Measurements from ENCODE around the gene USP24.

Gene USP24

DNA sequence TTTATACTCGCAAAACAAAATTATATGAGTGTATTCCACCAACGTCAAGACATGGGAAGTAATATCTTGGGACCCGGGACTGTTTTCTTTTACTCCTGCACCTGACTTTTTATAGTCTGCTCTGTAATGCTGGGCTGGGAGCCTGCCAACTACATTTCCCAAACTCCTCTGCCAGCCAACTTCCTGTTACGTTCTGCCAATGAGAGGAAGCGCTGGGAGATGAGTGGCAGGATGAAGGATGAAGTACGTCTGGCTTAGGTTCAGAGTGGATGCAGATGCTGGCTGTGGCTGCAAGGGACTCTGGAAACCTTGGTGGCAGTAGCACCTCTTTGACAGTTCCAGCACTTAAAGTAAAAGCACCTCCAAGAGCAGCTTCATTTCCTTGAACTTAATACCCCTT, 59.6 kb downstream of the USP24 start:
- no peak for DNase-seq

DNA sequence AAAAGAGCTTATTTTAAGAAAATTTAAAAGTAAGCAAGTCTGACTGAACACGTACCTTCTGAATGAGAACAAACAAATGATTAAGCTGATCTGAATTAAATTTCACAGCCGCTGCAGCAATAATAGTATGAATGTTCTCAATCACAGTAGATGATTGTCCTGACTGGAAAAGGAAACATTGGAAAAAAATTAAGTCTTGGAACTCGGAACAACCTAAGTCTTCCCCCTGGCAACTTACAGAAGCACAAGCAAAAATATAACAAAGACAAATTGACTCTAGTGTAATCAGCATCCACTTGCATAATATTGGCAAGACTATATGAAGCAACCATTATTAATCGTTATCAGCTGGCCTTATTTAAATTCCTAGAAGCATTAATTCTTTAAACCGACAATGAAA, 60.5 kb downstream of the USP24 start:
- DNase-seq, result no peak

DNA sequence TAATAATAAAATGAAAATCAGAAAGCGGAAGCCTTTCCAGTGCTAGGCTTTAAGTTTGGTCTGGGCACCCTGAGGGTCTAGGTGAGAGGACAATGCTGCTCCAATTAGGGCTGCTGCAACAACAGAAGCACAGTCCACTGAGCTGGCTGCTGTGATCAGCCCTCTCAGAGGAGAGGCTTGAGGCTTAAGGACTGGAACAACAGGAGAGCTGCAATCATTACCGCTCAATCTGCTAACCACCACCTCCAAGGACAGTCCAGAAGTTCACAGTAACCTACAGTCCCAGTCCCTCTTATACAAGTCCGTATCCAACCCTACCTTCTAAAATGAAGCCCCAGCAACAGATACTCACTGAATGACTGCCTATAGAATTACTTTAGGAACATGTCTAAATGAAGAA, 62.1 kb downstream of the USP24 start:
- DNase-seq, result no peak

DNA sequence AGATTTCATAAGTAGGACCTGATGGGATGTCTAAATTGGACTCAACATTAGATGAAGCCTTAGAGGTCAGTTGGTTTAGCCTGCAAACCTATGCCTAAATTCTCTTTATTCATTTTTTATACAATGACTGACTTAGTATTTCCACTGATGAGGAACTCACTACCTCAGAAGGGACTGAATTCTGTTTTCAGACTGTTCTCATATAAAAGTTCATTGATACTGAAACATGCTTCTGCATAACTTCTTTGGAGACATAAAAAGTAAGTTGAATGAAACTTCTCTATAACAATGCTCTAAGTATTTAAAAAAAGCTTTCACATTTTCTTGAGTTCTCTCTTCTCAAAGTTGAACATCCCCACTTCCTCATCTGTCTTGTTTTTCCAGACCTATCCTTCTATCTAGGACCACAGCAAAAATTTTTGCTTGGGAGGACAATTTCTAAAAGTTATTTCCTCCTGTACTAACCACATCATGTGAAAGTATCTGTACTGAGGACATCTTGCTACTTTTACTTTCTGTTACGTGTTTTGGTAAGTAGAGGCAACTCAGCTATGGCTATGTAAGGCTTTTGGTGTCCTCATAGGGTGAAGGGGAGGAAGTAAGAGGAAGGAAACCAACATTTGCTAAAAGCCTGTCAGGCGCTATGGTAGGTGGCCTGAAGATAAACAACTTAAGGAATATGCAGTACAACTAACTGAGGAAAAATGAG, 64.1 kb downstream of the USP24 start:
- no peak for DNase-seq

DNA sequence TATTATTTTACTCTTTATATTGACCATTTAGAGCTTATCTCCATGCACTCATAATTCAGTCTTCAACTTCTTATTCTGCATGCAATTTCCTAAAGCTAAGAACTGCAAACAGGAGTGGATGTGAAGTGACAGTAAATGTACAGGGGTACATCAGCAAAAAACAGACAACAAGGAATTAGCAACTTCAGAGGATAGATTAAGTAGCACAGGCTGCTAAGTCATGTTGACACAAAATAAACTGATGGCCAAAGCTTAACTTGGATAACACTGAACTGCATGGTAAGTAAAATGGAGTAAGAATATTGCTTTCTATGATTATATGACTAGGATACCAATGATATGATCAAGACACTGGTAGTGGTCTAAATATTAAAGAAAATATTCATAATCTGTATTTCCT, 66.5 kb downstream of the USP24 start:
- no peak for DNase-seq

DNA sequence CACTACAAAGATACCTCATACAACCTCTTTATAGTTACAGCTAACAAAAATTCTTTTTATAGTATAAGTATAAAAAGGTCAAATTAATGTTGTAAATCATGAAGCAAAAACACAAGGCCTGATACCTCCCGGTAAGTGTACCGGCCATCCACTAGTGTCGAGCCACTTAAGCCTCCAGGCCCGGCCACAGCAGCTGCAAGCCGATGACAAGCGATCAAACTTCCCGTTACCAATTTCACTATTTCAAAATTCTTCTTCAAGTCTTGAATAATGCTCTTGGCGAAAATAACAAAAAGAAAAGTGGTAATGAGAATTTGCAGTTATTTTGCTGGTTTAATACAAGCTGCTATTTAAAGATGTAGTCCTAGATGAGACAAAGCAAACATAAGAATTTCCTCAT, 67.6 kb downstream of the USP24 start:
- no peak for DNase-seq

DNA sequence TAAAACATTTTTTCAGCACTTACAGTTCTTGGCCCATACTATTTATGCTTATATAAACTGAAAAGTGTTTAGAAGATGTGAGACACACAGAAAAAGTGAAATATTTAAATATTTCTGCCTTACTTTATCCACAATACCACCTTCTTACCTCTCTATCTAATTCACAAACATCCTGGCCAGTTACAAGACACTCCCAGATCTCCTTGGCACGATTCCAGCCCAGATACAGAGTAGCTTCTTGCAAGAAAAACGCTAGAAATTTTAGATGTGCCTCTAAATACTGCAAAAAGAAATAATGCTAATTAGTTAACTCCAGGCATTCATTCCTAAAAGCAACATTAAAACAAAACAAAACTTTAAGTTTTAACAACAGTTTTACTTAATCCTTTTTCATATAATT, 68.4 kb downstream of the USP24 start:
- no peak for DNase-seq

DNA sequence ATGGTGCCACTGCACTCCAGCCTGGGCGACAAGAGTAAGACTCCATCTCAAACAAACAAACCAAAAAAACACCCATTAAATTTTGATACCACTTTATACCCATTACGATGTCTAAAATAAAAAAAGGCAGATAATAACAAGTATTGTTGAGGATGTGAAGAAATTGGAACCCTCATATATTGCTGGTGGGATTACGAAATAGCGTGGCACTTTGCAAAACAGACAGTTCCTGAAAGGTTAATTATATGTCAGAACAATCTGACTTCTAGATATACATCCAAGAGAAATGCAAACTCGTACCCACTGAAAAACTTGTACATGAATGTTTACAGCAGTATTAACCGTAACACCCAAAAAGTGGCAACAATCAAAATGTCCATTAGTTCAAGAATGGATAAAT, 70.3 kb downstream of the USP24 start:
- DNase-seq, result no peak

DNA sequence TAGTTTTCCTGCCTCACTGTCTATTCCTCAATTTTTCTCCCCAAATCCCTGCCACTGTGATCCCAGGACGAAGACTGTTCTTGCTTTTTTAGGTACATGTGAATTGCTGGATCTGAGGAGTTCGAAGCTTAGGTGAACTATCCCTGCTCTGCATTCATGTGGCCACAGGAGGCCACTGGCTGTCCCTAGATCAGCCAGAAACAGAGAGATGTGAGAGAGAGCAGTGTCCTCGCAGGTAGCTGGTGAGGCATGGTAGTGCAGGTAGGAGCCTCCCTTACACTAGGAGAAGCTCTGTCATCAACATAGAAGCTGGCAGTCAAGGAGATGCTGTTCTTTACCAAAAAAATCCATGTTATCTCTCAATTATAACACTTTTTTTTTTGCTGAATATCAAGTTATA, 71.5 kb downstream of the USP24 start:
- no peak for DNase-seq

DNA sequence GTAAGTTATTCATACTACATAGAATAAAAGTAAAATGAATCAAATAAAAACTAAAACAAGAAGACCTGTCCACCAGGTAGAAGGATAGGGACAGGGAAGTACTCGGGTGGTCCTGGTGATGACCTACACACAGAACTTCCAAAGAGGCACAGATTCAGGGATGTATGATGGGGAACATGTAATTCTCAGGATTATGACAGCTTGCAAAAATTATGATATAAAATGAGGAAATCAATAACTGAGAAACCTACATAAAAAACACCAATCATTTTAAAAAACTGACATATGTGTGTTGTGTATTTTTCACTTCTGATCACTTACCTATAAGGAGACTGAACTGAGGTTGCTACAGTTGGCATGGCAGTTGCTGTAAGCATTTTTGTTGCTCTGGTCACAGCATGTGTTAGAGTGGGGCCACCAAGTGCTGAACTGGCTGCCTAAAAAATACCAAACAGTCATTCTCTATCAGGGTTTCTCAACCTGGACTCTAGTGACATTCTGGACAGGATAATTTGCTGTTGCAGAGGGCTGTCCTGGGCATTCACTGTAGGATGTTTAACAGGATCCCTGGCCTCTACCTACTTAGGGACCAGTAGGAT, 73.8 kb downstream of the USP24 start:
- DNase-seq, result no peak

DNA sequence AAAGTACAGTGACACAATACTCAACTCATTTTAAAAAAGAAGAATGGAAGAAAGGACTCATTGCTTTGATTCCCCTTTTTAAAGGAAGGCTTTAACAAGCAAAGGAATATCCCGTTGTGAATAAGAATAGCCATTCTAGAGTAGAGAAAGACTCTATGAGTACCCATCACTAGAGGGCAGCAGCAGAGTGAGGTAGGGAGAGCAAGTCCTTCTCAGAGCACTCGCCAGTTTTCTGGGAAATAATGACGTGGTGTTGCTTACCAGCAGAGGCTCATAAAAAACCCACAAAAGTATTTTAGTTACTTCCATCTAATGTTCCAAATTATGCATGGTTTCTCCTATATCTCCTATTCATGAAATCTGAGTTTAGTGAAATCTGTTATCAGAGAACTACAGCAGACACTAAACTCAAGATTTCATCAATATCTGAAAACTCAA, 74.6 kb downstream of the USP24 start:
- peak; percentile 46 for DNase-seq

DNA sequence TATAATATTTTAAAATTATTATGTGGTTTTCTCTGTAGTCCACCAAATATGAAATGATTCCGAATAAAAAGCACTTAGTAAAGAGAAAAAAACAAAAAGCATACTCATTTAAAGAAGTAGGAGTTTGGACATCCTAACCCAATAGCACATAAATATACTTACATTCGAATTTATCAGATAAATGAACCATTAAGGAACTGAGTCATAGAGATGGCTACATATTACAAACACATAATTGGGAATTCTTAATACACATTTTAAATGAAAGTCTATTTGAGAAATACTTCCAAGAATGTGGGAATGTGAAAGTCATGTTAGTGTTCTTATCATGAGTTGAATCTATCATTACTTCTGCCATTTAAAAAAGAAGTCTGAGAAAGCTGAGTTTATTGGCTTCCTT, 75.0 kb downstream of the USP24 start:
- no peak for DNase-seq

DNA sequence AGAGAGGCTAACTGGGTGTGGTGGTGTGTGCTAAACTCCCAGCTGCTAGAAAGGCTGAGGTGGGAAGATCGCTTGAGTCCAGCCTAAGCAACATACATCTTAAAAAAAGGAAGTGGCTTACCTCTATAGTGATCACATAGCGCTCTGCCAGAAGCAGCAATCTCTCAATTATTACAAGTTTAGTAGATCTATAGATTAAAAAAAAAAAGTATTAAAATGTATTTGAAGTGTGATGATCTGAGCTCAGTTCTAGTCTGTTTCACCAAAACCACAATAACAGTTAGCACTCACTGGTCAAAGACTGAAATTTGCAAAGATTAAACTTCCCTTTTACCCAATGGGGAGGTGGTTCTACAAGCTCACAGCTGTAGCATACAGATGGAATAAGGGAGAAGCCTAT, 76.3 kb downstream of the USP24 start:
- DNase-seq, result no peak

DNA sequence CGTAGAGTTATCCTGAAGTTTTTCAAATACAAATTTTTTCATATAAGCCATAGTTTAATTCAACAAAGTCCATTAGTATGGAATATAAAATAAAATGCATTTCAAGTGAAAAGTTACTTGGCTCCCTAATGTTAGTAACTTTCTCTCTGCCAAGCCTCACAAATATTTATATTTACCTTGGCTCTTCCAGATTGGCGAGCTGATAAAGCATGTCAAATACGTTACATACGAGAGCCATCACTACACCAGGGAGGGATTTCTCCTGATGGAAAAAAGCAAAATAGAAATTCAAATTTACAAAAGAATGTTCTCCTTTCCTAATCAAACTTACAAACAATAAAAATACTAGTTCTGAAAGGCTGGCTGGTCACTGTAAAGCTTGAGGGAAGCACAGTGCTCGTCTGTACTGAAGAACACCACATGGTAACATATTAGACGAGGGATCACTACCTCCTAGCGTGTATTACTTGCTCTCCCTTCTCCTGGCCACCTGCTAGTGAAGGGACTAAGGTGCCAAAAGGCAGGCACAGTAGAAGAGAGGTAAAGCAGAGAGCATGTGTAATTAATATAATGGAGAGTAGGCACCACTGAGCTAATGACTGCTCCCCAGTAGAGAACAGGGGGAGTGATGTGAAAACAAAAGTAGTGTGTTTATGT, 80.9 kb downstream of the USP24 start:
- DNase-seq, result no peak

DNA sequence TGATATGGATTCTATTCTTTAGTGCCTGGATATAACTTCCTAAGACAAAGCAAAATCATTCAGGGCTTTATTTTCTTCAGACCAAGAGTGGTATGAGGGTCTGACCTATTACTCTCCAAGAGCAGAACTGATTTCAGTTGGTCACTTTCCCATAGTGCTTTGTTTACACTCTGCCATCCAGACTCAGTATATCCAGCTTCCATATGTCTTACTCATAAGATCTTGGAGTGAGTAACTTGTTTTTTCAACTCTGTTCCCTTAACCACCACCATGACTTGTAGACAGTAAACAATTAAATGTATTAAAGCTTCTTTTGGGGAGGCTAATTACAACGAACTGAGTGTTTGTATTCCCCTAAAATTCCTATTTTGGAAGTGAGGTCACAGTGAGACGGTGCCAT, 83.4 kb downstream of the USP24 start:
- DNase-seq, result no peak

DNA sequence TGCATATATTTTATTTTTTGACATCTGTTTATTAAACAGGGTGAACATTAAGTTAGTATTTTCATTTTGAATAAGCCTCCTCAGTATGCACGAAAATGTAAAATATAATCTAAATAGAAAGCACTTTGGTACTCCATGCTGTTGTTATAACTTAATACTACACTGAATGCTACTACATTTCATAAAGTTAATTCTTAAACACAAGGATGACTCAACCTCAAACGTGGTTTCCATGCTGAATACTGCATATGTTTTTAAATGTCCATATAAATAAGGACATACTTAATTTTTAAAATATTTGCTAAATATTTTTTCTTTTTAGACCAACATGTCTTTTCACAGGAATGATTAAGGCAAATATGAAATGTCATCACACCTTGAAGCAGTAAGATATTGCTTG, 83.9 kb downstream of the USP24 start:
- no peak for DNase-seq

DNA sequence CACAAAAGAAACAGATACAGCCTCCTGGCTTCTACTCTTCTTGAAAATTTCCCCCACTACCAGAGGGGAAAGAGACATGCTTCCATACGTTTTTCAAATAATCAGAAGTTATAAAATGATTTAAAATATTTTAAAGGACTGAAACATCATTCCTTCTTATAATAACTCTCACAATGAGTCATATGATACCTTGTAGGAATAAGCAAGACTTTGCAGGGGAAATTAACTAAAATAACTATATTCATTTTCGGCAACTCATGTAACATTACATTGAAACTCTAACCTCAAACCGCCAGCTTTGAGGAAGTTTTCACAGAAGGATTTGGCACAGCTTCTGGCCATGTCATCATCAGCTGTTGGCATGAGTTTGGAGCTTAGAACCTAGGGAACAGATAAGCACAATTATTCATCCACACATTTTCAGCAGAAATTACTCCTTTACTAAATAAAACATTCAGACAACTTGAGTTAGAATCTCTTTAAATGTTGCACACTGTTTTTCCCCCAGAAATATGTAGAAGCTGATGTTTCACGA, 85.9 kb downstream of the USP24 start:
- DNase-seq, result no peak

DNA sequence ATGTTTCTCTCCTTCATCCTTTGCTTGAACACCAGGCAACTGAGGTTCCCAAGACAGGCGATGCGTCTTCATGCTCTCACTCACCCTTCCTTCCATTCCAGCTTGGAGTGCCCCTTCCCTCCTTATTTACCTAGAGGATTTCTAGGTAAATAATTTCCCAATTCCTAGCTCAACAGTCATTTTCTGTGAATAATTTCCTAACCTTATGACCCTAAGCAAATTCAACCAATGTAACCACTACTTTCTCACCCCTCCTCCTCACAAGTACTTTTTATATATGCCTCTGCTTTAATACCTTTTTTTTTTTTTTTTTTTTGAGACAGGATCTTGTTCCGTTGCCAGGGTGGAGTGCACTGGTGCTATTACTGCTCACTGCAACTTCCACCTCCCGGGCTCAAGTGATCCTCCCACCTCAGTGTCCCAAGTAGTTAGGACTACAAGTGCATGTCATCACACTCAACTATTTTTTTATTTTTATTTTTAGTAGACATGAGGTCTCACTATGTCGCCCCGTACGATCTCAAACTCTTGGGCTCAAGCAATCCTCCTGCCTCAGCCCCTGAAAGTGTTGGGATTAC, 86.7 kb downstream of the USP24 start:
- DNase-seq, result no peak

DNA sequence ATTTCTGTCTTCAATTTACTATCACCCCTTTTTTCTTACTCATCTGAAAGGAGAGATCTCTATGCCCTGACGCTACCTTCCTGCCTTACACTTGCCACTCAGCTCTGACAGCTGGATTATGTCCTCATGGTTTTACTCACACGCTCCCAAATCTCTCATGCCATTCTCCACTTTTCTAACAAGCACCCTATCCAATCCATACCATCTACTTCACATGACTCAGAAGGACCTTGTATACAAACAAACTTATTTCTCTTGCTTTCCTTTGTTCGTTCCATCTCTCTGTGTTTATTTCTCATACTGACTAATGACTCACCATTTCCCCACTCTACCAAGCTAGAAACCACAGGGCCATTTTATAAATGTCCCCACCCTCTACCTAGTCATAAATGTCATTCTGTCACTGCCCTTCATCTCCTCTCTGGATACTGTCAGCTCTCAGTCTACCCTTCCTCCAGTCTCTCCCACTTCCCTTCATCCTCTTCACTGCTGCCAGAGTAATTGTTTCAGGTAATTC, 87.3 kb downstream of the USP24 start:
- no peak for DNase-seq

DNA sequence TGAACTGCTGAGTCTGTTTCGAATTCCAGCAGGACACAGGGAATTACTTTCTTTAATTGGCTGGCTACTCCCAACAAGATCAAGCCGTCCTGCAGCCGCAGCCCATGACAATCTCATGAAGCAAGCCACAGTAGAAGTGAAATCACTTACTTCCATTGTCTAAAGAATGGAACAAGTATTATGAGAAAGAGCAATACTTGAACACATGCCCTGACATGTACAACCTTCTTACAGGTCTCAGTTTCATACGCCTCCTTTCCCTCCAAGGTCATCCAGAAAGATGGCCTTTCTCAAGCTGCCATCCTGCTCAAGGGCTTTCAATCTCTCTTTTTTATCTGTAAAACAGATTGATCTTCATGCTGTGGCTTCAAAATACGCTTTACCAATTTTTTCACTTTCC, 90.7 kb downstream of the USP24 start:
- no peak for DNase-seq

DNA sequence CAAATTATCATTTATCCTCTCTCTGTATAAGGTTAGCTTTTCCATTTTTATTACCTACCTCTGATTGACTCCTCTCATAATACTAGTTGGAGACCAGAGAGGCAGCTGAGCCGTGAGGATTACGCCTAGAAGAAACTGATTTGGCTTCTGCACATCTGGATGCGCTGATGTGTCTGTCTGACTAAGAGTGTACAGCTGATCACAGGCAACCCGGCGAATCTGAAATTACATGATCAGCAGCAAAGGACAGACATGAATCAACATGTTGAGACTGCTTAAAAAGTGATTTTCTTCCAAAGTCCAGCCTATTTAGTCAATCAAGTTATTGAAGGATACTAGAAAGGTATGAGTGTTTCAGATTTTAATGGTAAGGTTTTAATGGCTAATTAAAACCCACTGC, 94.6 kb downstream of the USP24 start:
- DNase-seq, result no peak

DNA sequence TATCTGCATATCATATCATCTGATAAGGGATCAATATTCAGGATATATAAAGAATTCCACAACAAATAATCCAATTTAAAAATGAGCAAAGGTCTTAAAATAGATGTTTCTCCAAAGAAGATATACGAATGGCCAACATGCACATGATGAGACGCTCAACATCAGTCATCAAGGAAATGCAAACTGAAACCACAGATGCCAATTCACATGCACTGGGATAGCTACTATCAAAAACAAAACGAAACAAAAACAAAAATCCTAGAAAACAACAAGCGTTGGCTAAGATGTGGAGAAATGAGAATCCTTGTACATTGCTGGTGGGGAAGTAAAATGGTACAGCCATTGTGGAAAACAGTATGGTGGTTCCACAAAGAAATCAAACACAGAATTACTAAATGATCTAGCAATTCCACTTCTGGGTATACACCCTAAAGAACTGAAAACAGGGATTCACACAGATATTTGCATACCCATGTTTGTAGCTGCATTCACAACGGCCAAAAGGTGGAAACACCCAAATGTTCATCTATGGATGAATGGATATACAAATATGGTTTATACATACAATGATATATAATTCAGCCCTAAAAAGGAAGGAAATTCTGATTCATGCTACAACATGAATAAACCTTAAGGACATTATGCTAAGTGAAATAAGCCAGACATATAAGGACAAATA, 96.4 kb downstream of the USP24 start:
- no peak for DNase-seq

DNA sequence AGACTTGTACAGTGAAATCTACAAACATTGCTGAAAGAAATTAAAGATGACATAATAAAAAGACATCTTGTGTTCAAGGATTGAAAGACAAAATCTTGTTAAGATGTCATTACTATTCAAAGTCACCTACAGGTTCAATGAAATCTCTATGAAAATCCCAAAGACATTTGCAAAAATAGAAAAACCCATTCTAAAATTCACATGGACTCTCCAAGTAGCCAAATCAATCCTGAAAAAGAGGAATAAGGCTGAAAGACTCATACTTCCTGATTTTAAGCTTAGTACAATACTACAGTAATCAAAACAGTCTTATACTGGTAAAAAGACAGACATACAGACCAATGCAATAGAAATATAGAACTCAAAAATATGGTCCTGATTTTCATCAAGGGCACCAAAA, 97.2 kb downstream of the USP24 start:
- DNase-seq, result no peak
